ENCODE measurements around the gene FBLN7. TPM values are rescaled to one million over a fixed set of nuclear protein-coding genes. Genes with fewer than 3 reads are reported as not detected.

FBLN7 gene
- total and polyA plus RNA-seq, 2 of the 8 experiments (the other 6 are each of a cell fraction or from before 2014, with no cell fraction given), result 0.30 to 0.77 TPM

DNA sequence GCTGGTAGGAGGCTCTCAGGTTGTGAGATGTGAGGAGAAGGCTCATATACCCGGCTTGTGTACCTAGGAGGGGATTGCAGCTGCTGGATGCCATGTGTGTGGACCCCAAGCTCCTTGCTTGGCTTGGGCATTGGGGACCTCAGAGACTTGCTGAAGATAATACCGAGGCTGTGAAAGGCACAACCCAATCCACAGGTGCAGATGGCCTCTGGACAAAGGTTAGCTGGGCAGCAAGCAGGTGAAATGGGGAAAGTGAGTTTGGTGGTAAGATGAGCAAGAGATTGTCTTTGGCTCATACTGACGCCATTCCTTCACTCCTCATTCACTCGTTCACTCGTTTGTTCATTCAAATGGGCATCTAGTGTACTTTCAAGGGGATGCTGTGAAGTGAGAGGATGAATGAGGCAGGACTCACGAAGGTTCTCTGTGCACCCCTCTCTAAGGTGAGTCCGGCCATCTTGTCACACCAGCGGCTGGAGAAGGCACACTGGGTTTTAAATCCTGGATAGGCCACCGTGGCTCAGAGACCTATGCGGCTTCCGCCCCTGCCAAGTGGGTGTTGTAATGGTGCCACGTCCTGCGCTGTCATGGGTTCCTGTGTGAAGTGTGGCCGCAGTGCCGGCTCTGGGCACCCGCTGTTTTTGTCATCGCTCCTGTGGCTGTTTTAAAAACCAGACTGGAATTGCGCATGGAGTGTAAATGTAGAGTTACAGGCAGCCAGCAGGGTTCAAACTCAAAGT is 13.7 kb downstream of the FBLN7 start (continued):
- TF ChIP-seq SIRT6 (IDR thresholded peaks at IDR 0.05; ENCODE audit: low read length) (no peak), KDM1A (IDR thresholded peaks at IDR 0.05; ENCODE audit: borderline replicate concordance, low read length) (no peak)
- TF ChIP-seq, protein P1, sequence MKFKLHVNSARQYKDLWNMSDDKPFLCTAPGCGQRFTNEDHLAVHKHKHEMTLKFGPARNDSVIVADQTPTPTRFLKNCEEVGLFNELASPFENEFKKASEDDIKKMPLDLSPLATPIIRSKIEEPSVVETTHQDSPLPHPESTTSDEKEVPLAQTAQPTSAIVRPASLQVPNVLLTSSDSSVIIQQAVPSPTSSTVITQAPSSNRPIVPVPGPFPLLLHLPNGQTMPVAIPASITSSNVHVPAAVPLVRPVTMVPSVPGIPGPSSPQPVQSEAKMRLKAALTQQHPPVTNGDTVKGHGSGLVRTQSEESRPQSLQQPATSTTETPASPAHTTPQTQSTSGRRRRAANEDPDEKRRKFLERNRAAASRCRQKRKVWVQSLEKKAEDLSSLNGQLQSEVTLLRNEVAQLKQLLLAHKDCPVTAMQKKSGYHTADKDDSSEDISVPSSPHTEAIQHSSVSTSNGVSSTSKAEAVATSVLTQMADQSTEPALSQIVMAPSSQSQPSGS (IDR thresholded peaks at IDR 0.05; ENCODE audit: low read length), result no peak

Measured in H1 (cell line).